DND-41 (cell line): Measurements from ENCODE around the gene PIK3C2B.

ENCODE experiments used
- EZH2 ChIP-seq: IDR thresholded peaks from 3 replicates; pipeline ENCODE4 v1.6.1; 2012; ENCODE audit warnings: borderline replicate concordance, low read depth, mild to moderate bottlenecking, moderate library complexity, low read length, inconsistent platforms; ENCODE audit not compliant: severe bottlenecking
- TF ChIP-seq, protein P1 (sequence below): IDR thresholded peaks from 2 replicates; pipeline ENCODE4 v1.5.1; 2012; ENCODE audit warnings: borderline replicate concordance, low read length, moderate library complexity, mild to moderate bottlenecking; ENCODE audit not compliant: poor library complexity, severe bottlenecking; ENCODE audit errors: extremely low read depth

- TF ChIP-seq, protein P1, sequence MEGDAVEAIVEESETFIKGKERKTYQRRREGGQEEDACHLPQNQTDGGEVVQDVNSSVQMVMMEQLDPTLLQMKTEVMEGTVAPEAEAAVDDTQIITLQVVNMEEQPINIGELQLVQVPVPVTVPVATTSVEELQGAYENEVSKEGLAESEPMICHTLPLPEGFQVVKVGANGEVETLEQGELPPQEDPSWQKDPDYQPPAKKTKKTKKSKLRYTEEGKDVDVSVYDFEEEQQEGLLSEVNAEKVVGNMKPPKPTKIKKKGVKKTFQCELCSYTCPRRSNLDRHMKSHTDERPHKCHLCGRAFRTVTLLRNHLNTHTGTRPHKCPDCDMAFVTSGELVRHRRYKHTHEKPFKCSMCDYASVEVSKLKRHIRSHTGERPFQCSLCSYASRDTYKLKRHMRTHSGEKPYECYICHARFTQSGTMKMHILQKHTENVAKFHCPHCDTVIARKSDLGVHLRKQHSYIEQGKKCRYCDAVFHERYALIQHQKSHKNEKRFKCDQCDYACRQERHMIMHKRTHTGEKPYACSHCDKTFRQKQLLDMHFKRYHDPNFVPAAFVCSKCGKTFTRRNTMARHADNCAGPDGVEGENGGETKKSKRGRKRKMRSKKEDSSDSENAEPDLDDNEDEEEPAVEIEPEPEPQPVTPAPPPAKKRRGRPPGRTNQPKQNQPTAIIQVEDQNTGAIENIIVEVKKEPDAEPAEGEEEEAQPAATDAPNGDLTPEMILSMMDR: no peak
- no peak for TF ChIP-seq EZH2
Observed at GRCh38 chr1:204473400-204473965, 21.1 kb downstream of the PIK3C2B start.
